ENCODE results near the gene CACNB4.

DNA sequence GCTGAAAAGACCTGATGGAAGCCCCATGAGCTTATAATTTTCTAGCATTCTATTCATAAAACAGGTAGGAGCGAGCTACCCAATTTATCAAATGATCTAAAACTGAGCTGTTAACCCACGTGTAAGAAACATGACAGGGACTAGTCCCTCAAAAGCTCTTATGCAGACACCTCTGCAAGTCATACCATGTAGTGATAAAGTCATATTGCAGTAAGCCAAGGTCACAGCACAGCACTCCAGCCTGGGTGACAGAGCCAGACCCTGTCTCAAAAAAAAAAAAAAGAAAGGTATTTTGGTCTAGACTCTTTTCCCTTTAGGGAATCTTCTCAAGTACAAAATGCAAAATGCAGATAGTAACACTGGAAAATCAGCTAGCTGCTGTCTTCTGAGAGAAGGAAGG, 211.7 kb downstream of the CACNB4 start:
- TF ChIP-seq CTCF (conservative IDR thresholded peaks at IDR 0.05; ENCODE audit: low read length) (no peak), EZH2phosphoT487 (IDR thresholded peaks at IDR 0.05; ENCODE audit: borderline replicate concordance, low read depth, low read length) (no peak)

Data from OCI-LY7 (cell line).